Endothelial cell of umbilical vein (primary cell): ENCODE measurements around the gene MCC. TPM values are rescaled to one million over a fixed set of nuclear protein-coding genes. Genes with fewer than 3 reads are reported as not detected.

Source experiments
- BruUV-seq: library from RNA; stranded (reverse); fragments of 400-500 nt; replicated peaks from 2 replicates; lab custom pipeline; 2021; lab: Mats Ljungman, UMichigan
- CTCF ChIA-PET: fragments of 300-600, 350-600 bp; sonication (Branson Sonifier 250); formaldehyde crosslinking; loops from one replicate; lab custom pipeline; 2021; ENCODE audit warnings: antibody characterized with exemption, inconsistent platforms; lab: Charles Lee
- POLR2A ChIA-PET: fragments of 300-600, 350-600 bp; sonication (Branson Sonifier 250); formaldehyde crosslinking; loops from one replicate; lab custom pipeline; 2021; ENCODE audit warnings: antibody characterized with exemption, inconsistent platforms; lab: Charles Lee
- DNase-seq: peaks from one replicate; pipeline ENCODE4 v3.0.0-alpha.2; 2011; ENCODE audit warnings: low read depth, low spot score
- FAIRE-seq: peaks from 2 replicates; lab custom pipeline; 2011; peaks lifted over from hg19 to GRCh38; lab: Jason Lieb, UNC
- H2AFZ ChIP-seq: 2 replicates; pipeline ENCODE4 v1.6.0; 2012; ENCODE audit warnings: low read depth, low read length, control low read depth, inconsistent platforms
- H3K27ac ChIP-seq: 2 replicates; pipeline ENCODE4 v1.5.1; 2011; ENCODE audit warnings: low read depth, mild to moderate bottlenecking, control low read depth, low read length, moderate library complexity; ENCODE audit not compliant: insufficient read depth
- H3K27me3 ChIP-seq, 2 experiments: 2 replicates each; pipeline versions ENCODE4 v1.6.0 to v1.6.1; 2011; ENCODE audit warnings: low read length in 2 of 2, mixed read lengths in 1 of 2; ENCODE audit not compliant: control insufficient read depth in 2 of 2, insufficient read depth in 2 of 2
- H3K36me3 ChIP-seq, 2 experiments: 2 replicates in 1 of 2; 3 replicates in 1 of 2; pipeline ENCODE4 v1.5.1; 2011; ENCODE audit warnings: low read length in 2 of 2, mild to moderate bottlenecking in 1 of 2, moderate library complexity in 1 of 2; ENCODE audit not compliant: control insufficient read depth in 2 of 2, insufficient read depth in 2 of 2; ENCODE audit errors: extremely low read depth in 1 of 2
- H3K4me1 ChIP-seq: 3 replicates; pipeline ENCODE4 v1.5.1; 2011; ENCODE audit warnings: mild to moderate bottlenecking, low read length; ENCODE audit not compliant: control insufficient read depth, insufficient read depth; ENCODE audit errors: extremely low read depth
- H3K4me2 ChIP-seq: 2 replicates; pipeline ENCODE4 v1.6.1; 2011; ENCODE audit warnings: low read length, control low read depth, mixed read lengths; ENCODE audit not compliant: insufficient read depth
- H3K4me3 ChIP-seq, 3 experiments: fragments of 200-600 bp in 1 of 3; sonication (generic), shearing (Covaris generic) in 1 of 3; replicated peaks in 1 of 3; 2 replicates each; pipeline ENCODE4 v1.5.1; 2011 to 2016; ENCODE audit warnings: control low read depth in 3 of 3, low read length in 3 of 3, mild to moderate bottlenecking in 2 of 3, inconsistent platforms in 1 of 3, low read depth in 1 of 3, moderate library complexity in 1 of 3; ENCODE audit not compliant: insufficient read depth in 1 of 3
- H3K79me2 ChIP-seq: 2 replicates; pipeline ENCODE4 v1.6.0; 2012; ENCODE audit warnings: low read length, inconsistent platforms; ENCODE audit not compliant: control insufficient read depth, insufficient read depth
- H3K9ac ChIP-seq: replicated peaks from 2 replicates; pipeline ENCODE3; 2011; ENCODE audit warnings: low read length, control low read depth; ENCODE audit not compliant: insufficient read depth; ENCODE audit errors: extremely low read depth
- H3K9me1 ChIP-seq: replicated peaks from 3 replicates; pipeline ENCODE4 v1.6.0; 2011; ENCODE audit warnings: mild to moderate bottlenecking, low read length; ENCODE audit not compliant: control insufficient read depth, insufficient read depth; ENCODE audit errors: extremely low read depth
- H3K9me3 ChIP-seq: replicated peaks from 2 replicates; pipeline ENCODE4 v1.5.1; 2012; ENCODE audit warnings: low read length, inconsistent platforms; ENCODE audit not compliant: control insufficient read depth, insufficient read depth
- H4K20me1 ChIP-seq: replicated peaks from 2 replicates; pipeline ENCODE3; 2011; ENCODE audit warnings: mild to moderate bottlenecking, low read length; ENCODE audit not compliant: control insufficient read depth, insufficient read depth; ENCODE audit errors: extremely low read depth
- EZH2 ChIP-seq: IDR thresholded peaks from 2 replicates; pipeline ENCODE4 v1.6.1; 2012; ENCODE audit warnings: borderline replicate concordance, low read depth, mild to moderate bottlenecking, moderate library complexity, low read length, inconsistent platforms; ENCODE audit not compliant: severe bottlenecking
- FOS ChIP-seq: IDR thresholded peaks from 2 replicates; pipeline ENCODE4 v1.6.1; 2011; ENCODE audit warnings: mild to moderate bottlenecking, low read length, moderate library complexity, borderline replicate concordance; ENCODE audit not compliant: insufficient read depth
- GATA2 ChIP-seq: IDR thresholded peaks from 2 replicates; pipeline ENCODE4 v1.7.0; 2011; ENCODE audit warnings: low read depth, mild to moderate bottlenecking, moderate library complexity, mixed read lengths, low read length; ENCODE audit not compliant: insufficient read length, insufficient read depth
- JUN ChIP-seq: IDR thresholded peaks from 2 replicates; pipeline ENCODE4 v1.6.1; 2011; ENCODE audit warnings: borderline replicate concordance, low read depth; ENCODE audit not compliant: insufficient read length, insufficient read depth
- MAX ChIP-seq: IDR thresholded peaks from 2 replicates; pipeline ENCODE4 v1.6.1; 2011; ENCODE audit not compliant: insufficient read depth, insufficient read length
- MYC ChIP-seq: IDR thresholded peaks from one replicate; pipeline ENCODE4 v1.6.1; 2011; ENCODE audit warnings: mild to moderate bottlenecking, low read depth, low read length
- POLR2A ChIP-seq: IDR thresholded peaks from 2 replicates; pipeline ENCODE4 v1.6.1; 2012; ENCODE audit warnings: low read depth, mild to moderate bottlenecking, control low read depth, low read length
- POLR2AphosphoS5 ChIP-seq: IDR thresholded peaks from 2 replicates; pipeline ENCODE4 v1.6.1; 2012; ENCODE audit warnings: low read depth, mild to moderate bottlenecking, control low read depth, low read length, moderate library complexity; ENCODE audit not compliant: insufficient read depth
- dilution Hi-C: fragments of 300-500 bp; cut with MboI; formaldehyde crosslinking; loops from one replicate; pipeline ENCODE4 v1.15.0; 2019; ENCODE audit warnings: low sequenced_read_pairs; ENCODE audit not compliant: extremely low pct_ligation_motif_present
- intact Hi-C: fragments of 100-400 bp; cut with micrococcal nuclease; formaldehyde crosslinking; loops from one replicate; pipeline ENCODE4 v1.10.0; 2022
- polyA plus RNA-seq, 4 experiments: library from polyadenylated mRNA; depleted of rRNA in 3 of 4; stranded (reverse) in 3 of 4; unstranded in 1 of 4; fragments of >200 nt; gene quantifications; 2 replicates each; pipeline versions ENCODE4 v1.2.1 to v1.2.3, GENCODE V29; 2011 to 2012; ENCODE audit warnings: missing spikeins in 1 of 4
- total RNA-seq: library from RNA; stranded (reverse); gene quantifications from 2 replicates; pipeline ENCODE4 v1.2.3, GENCODE V29; 2021

The MCC gene
- total and polyA plus RNA-seq, 2 donors (not counting 3 experiments of a cell fraction or from before 2014, with no cell fraction given), result 6.9 to 27.5 TPM

GRCh38 chr5:113171520-113171919 lies 316.7 kb downstream of the MCC start:
- FAIRE-seq (no peak), DNase-seq (no peak)
- ChIA-PET POLR2A (no interaction called here), CTCF (interaction anchor here (1.2 kb wide), 1 partner anchor 22 kb away, joined by 3 read pairs; no protein-coding TSS in a partner anchor)
- H3K4me2 ChIP-seq, result no peak overlapping the region
- TF ChIP-seq GATA2 (no peak), JUN (no peak), EZH2 (no peak), POLR2A (no peak)
- no peaks in the 10 kb centered on the region for H3K79me2 ChIP-seq
- no TSS peak for BruUV-seq
- peaks cover 13% of the 10 kb centered on the region for H3K4me1 ChIP-seq
- H2AFZ ChIP-seq, result no peak overlapping the region
- no peak overlapping the region for H3K27ac ChIP-seq
- no peak overlapping the region for H3K4me3 ChIP-seq
- H4K20me1 ChIP-seq, result peaks cover 2% of the 10 kb centered on the region
- no peaks in the 10 kb centered on the region for H3K9me1 ChIP-seq
- dilution Hi-C loops, result no loop called here
- H3K27me3 ChIP-seq, result no peaks in the 10 kb centered on the region
- intact Hi-C loops, result no loop called here
- H3K9me3 ChIP-seq, result no peaks in the 10 kb centered on the region
- H3K36me3 ChIP-seq, result no peaks in the 10 kb centered on the region
- no peak overlapping the region for H3K9ac ChIP-seq

- Histone ChIP-seq H2AFZ (no peak overlapping the region), H3K4me2 (no peak overlapping the region), H3K27me3 (no peaks in the 10 kb centered on the region), H3K79me2 (no peaks in the 10 kb centered on the region), H3K4me1 (peaks cover 13% of the 10 kb centered on the region), H3K9me3 (no peaks in the 10 kb centered on the region), H4K20me1 (peaks cover 2% of the 10 kb centered on the region), H3K36me3 (no peaks in the 10 kb centered on the region), H3K9ac (no peak overlapping the region), H3K27ac (no peak overlapping the region), H3K9me1 (no peaks in the 10 kb centered on the region), H3K4me3 (no peak overlapping the region)
- POLR2A ChIA-PET, result no interaction called here
- CTCF ChIA-PET, result interaction anchor here (1.2 to 1.3 kb wide), 2 partner anchors 21 to 48 kb away, joined by 3 read pairs; no protein-coding TSS in a partner anchor
- TF ChIP-seq POLR2AphosphoS5, result no peak
- no peak for TF ChIP-seq EZH2
- no peak for TF ChIP-seq FOS
- no peak for TF ChIP-seq MYC
- TF ChIP-seq JUN, result no peak
- no peak for TF ChIP-seq MAX
- DNase-seq (no peak), FAIRE-seq (no peak)
- BruUV-seq, result no TSS peak
- dilution Hi-C loops (no loop called here), intact Hi-C loops (no loop called here)
Measured at GRCh38 chr5:113170707-113171106, 317.5 kb downstream of the MCC start.
